Activated CD4-positive, CD25-positive, alpha-beta regulatory T cell treated with anti-CD3 and anti-CD28 coated beads, Interleukin-2, amount 50 U/mL, for 72 hours (primary cell): ENCODE measurements around the gene MACROD2.
"Not testable (repeated sequence)": the region's sequence is repeated elsewhere in the genome, so short reads cannot be mapped to it uniquely, and the experiment has no call there.

Source experiments
- DNase-seq: peaks from one replicate; pipeline ENCODE4 v3.0.0; 2021

MACROD2 gene

DNA sequence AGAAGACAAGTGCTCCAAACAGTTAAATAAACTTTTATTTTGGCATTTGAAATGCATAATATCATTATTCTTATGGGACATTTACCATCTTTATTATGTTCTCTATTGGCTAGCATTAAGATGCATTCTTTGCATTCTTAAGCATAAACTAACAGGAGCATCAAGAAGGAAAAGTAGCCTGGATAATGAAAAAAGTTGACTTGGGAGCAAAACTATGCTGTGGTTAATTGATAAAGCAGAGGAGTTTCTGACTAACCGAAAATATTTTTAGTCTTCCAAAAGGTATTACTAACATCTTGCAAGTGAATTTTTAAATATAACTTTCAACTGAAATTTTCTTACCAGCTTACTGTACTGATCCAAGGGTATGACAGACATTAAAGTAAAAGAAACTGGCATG is 201.8 kb downstream of the MACROD2 start:
- DNase-seq = no peak

- no peak for DNase-seq
Observed at GRCh38 chr20:14198416-14198815, 203.1 kb downstream of the MACROD2 start.

GRCh38 chr20:14199111-14199510 is 203.8 kb downstream of the MACROD2 start:
- DNase-seq = no peak

DNA sequence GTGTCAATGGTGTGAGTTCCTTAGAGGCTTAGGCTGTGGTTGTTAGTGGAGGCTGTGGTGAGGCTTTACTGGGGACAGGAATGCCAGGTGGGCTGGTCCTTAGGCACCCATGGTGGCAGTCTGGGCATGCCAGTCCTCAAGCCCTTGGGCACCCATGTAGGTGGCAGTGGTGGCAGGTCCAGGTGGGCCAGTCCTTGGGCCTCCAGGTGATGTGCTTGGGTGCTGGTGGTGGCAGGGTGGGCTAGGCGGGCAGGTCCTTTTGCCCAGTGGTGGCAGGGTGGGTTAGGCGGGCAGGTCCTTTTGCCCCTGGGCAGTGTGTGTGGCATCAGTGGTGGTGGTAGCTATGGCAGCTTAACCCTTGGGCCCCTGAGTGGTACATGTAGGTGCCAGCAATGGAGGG is 208.3 kb downstream of the MACROD2 start:
- DNase-seq = no peak

DNA sequence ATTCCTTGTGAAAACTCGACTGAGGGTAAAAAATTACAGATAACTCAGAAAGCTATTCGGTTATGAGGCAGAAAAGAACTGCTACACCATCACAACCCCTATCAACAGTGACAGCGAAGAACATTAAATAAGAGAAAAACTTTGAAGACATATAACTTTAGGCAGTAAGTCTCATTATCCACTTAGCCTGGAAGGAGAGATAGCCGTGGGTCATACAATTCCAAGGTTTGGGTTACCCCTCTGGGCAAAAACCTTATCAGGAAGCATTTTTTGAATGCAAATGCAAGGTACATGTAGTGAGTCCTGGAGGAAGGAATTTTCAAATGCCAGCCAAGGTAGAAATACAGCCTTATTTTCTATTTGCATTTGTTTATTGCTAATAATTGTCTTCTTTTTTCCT is 212.3 kb downstream of the MACROD2 start:
- no peak for DNase-seq

- DNase-seq = no peak
Observed at GRCh38 chr20:14208956-14209355, 213.6 kb downstream of the MACROD2 start.

DNA sequence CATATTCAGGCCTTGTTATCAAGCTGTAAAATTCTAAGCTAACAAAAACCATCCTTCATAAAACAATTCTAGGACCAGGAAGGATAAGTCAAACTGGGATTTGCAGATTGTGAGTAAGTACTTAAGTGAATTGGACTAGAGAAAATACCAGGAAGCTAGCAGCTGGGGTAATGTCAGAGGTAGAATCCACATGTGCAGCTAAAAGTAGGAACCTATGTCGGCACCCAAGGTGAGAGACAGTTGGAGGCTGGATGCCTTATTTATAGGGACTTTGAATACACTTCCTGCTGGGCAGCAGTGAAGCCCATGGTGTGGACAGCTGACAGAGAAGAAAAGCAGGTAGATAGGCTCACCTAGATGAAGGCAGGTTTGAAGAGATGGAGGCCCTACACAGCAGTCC is 214.8 kb downstream of the MACROD2 start:
- no peak for DNase-seq

GRCh38 chr20:14214046-14214445 is 218.7 kb downstream of the MACROD2 start:
- DNase-seq = no peak

GRCh38 chr20:14215880-14216279 is 220.6 kb downstream of the MACROD2 start:
- not testable (repeated sequence) for DNase-seq

GRCh38 chr20:14219801-14220461 is 224.6 kb downstream of the MACROD2 start:
- no peak for DNase-seq

DNA sequence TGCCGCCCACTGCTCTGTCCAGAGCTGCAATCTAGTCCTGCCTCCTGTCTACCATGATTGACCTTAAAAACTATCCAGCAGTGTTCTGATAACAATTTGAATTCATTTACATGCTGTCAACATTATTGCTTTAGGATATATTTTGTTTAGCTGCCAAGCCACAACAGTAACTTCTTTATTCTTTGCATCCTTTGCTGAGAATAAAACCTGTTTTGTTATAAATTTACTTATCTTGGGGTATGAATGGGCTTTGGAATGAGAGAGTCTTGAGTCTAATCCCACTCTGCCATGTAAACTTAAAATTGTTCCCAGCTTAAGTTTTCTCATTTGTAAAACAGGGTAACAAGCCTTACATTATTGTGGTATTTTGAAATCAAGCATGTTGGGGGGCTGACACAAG is 225.7 kb downstream of the MACROD2 start:
- DNase-seq = no peak

GRCh38 chr20:14223806-14224205 is 228.5 kb downstream of the MACROD2 start:
- no peak for DNase-seq

DNA sequence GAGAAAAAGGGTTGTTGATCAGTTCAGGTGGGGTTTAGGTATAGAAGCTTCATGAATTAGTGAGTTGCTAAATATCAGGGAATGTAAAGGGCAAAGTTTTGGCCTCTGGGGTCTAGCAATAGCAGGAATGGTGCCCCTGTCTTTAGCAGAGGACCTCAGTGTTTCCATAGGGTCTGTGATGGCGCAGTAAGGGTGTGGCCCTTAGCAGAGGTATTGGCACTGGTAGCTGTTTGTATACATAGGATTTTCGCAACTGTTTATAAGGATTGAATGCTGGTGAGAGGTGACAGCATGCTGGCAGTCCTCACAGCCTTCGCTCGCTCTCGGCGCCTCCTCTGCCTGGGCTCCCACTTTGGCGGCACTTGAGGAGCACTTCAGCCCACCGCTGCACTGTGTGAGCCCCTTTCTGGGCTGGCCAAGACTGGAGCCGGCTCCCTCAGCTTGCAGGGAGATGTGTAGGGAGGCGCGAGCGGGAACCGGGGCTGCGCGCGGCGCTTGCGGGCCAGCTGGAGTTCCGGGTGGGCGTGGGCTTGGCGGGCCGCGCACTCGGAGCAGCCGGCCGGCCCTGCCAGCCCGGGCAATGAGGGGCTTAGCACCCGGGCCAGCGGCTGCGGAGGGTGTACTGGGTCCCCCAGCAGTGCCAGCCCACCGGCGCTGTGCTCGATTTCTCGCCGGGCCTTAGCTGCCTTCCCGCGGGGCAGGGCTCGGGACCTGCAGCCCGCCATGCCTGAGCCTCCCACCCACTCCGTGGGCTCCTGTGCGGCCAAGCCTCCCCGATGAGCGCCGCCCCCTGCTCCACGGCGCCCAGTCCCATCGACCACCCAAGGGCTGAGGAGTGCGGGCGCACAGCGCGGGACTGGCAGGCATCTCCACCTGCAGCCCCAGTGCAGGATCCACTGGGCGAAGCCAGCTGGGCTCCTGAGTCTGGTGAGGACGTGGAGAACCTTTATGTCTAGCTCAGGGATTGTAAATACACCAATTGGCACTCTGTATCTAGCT is 231.0 kb downstream of the MACROD2 start:
- DNase-seq = not testable (repeated sequence)

- DNase-seq = no peak
Observed at GRCh38 chr20:14232650-14233049, 237.3 kb downstream of the MACROD2 start.

DNA sequence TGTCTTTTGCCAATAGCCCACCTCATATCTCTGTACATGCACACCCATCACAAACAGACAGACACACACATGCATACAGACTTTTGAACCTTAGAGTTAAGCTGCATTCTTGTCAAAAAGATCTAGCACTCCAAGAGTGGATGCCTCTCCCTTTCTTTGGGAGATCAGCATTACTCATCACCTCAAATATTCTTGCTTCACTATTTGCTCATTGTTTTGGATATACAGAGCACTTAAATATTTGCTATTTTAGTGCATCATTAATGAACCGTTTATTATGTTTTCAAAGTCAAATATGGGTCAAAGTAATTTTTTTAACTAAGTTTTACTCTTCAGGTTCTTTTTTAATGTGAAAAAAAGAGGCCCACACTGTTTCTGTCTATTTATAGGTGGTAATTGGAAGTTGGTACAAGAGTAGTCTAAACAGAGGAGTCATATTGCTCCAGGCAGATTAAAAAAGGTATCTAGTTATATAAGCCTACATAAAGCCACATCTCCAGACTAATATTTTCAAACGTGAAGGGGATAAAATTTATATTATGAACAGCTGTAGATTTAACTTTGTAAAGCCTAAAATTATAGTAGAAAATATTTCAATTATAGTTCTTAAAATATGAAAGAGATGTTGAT is 239.5 kb downstream of the MACROD2 start:
- DNase-seq = no peak

GRCh38 chr20:14235355-14235754 is 240.0 kb downstream of the MACROD2 start:
- DNase-seq = no peak

DNA sequence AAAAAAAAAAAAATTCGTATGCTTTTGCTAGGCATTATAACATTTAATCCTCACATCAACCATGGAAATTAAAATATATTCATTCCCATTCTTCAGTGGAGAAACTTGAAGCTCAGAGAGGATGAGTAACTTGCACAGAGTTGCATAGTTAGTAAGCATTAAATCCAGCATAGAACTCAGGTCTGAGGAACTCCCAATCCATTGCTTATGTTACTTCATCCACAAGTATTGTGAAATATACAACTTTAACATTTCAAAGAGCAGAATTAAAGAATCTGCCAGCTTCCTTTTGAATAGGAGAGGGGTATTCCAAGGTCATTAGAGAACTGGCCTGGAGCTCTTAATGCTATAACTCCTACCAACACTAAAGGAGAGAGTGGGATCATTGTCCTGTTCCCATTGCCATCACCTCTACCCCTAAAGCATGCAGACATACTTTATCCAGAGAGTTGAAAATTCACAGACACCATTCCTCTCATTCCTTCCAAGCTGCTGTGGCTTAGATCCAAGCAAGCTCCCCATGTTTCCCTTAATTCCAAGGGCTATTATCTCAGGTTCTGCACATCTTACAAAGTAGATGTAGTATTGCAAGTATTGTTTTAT is 250.2 kb downstream of the MACROD2 start:
- no peak for DNase-seq

- no peak for DNase-seq
Observed at GRCh38 chr20:14259689-14260088, 264.4 kb downstream of the MACROD2 start.

DNA sequence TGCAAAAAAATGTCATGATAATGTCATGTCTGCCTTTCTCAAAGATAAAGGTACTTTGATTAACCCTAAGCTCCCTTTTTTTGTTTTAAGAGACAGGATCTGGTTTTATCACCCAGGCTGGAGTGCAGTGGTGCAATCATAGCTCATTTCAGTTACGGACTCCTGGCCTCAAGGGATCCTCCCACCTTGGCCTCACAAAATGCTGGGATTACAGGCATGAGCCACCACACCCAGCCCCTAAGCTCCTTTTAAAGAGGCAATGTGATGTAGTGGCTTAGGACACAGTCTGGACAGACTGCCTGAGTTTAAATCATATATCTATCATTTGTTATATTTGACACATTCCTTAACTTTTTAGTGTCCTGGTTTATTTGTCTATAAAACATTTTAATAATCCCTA is 265.1 kb downstream of the MACROD2 start:
- DNase-seq = no peak

DNA sequence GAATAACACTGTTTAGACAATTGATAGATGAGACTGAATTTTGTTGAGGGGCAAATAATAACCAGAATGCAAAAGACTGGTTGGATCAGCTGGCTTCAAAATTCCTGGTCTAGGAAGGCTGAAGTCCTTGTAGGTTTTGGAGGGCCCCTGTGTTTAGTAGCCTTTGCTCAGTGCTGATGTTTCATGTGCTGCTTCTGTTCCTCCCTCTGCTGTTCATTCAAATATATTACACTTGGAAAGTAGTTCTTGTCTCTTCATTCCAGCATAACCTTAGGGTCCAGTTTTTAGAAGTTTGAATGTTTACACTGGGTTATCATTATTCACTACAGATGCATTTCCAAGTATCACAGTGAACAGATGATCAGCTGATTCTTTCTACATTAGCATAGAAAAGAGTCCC is 269.6 kb downstream of the MACROD2 start:
- DNase-seq = no peak

DNA sequence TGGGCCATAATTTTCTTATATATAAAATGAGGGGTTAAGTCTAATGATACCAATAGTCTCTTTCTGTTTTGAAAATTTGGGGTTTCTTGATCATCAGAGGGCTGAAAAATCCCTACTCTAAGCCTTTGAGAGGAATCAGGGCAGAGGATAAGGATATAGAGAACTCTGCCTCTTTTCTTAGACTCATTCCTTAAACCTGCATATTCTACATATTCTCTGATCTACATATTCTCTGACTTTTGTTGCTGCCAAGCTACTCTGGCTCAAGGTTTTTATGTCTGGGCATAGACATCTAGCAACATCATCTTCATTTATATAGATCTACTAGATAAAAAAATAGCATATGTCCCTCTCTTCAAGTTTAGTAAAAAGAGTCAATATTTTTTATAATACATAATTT is 270.9 kb downstream of the MACROD2 start:
- DNase-seq = no peak

GRCh38 chr20:14270751-14271150 is 275.4 kb downstream of the MACROD2 start:
- not testable (repeated sequence) for DNase-seq

- DNase-seq = no peak
Observed at GRCh38 chr20:14282140-14282539, 286.8 kb downstream of the MACROD2 start.
